HepG2 (cell line): ENCODE measurements around the gene NATD1.

ENCODE experiments used
- RFX5 ChIP-seq: IDR thresholded peaks from 2 replicates; pipeline ENCODE4 v1.6.1; 2011; ENCODE audit warnings: low read depth, low read length, improper control_type of control experiment
- SNAI1 ChIP-seq: sonication (generic); formaldehyde crosslinking; IDR thresholded peaks from 2 replicates; pipeline ENCODE4 v1.5.0; 2020; ENCODE audit warnings: mild to moderate bottlenecking, missing genetic modification reagents, borderline replicate concordance
- TF ChIP-seq, protein P1 (sequence below): sonication (generic); formaldehyde crosslinking; IDR thresholded peaks from 2 replicates; pipeline ENCODE4 v1.5.0; 2020; ENCODE audit warnings: mild to moderate bottlenecking, missing genetic modification reagents, moderate library complexity

DNA sequence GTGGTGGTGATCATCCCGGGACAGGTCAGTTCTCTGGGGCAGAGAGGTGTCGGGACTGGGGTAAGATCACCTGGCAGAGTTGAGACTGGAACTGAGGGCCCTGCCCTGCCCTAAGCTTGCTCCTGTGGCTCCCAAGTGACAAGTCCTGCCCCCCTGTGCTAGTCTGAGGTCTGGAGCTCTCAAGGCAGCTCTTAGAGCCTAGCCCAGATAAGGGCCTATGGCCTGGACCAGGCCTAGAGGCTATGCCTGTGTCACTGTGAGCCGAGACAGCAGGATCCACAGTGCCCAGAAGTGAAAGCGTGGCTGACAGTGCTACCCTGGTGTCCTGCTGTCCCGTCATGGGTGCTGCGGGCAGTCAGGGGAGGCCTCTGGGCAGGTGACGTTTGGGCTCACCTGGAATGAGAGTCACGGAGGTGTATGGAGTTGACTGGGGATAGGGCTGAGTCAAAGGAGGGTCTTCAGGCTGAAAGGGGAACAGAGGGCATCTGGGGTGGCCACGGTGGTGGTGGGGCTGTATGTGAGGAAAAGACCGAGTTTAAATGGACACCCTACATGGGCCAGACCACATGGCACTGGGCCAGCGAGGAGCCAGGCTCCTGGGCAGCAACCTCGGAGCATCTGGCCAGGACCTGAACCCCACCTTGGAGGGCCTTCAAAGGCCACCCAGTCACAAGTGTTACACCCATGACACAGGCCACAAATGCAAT, 5.5 kb downstream of the NATD1 start:
- TF ChIP-seq RFX5 (no peak), SNAI1 (CRISPR knock-in tag) (no peak)
- TF ChIP-seq, protein P1, sequence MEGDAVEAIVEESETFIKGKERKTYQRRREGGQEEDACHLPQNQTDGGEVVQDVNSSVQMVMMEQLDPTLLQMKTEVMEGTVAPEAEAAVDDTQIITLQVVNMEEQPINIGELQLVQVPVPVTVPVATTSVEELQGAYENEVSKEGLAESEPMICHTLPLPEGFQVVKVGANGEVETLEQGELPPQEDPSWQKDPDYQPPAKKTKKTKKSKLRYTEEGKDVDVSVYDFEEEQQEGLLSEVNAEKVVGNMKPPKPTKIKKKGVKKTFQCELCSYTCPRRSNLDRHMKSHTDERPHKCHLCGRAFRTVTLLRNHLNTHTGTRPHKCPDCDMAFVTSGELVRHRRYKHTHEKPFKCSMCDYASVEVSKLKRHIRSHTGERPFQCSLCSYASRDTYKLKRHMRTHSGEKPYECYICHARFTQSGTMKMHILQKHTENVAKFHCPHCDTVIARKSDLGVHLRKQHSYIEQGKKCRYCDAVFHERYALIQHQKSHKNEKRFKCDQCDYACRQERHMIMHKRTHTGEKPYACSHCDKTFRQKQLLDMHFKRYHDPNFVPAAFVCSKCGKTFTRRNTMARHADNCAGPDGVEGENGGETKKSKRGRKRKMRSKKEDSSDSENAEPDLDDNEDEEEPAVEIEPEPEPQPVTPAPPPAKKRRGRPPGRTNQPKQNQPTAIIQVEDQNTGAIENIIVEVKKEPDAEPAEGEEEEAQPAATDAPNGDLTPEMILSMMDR: no peak
